Measurements from ENCODE around the gene PIK3R5.

GRCh38 chr17:8961829-8962228, 3.7 kb downstream of the PIK3R5 start:
- no peak for TF ChIP-seq GATA2 (IDR thresholded peaks at IDR 0.05; ENCODE audit: low read depth, low read length)
- no peak for TF ChIP-seq GATA3 (IDR thresholded peaks at IDR 0.05; ENCODE audit: low read depth, low read length)

Measured in SH-SY5Y (cell line).